Gastroesophageal sphincter (tissue), 2 donors: Measurements from ENCODE around the gene FUT8.

Experiments used
- EP300 ChIP-seq: sonication (generic); formaldehyde crosslinking; IDR thresholded peaks from one replicate; pipeline ENCODE4 v1.6.1; 2017; ENCODE audit warnings: antibody characterized with exemption, mild to moderate bottlenecking
- POLR2A ChIP-seq, 2 donors: fragments of 450-650 bp; IDR thresholded peaks; one replicate each; pipeline ENCODE4 v1.6.1; 2017; ENCODE audit warnings: antibody characterized with exemption in 2 of 2, mild to moderate bottlenecking in 2 of 2, moderate library complexity in 1 of 2

- TF ChIP-seq EP300, result no peak
- no peak for TF ChIP-seq POLR2A (IDR thresholded peaks at IDR 0.05)
Measured at GRCh38 chr14:65410640-65411039, 1.9 kb upstream of the FUT8 start.
